Measurements from ENCODE around the gene SV2B. TPM values are rescaled to one million over a fixed set of nuclear protein-coding genes. Genes with fewer than 3 reads are reported as not detected.

SV2B gene
- total and polyA plus RNA-seq, 5 experiments from 2014 or later: 0.02 to 0.08 (median 0.05) TPM; not detected in 2

DNA sequence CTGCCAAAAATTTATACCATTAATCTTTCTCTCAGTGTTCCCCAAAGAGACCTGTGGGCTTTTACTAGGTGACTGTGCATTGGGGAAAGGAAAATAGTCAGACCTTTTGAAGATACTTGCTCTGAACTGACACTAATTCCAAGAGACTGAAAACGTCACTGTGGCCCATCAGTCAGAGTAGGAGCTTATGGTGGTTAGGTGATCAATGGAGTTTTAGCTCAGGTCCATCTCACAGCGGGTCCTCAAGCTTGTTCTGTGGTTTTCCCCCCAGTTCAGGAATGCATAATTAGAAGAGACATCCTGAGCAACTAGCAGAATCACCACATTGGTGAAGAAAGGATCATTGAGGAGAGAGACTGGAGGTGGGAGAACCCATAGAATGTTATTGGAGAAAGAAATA, 134.7 kb downstream of the SV2B start:
- ATAC-seq (no peak), DNase-seq (no peak)
- Mint-ChIP-seq H3K4me3 (no peak overlapping the region), H3K27me3 (peaks cover 18 to 46% (median 33%) of the 10 kb centered on the region in 5 donors), H3K9me3 (peaks cover 0 to 4% (median 0%) of the 10 kb centered on the region in 9 donors), H3K4me1 (no peaks in the 10 kb centered on the region), H3K27ac (no peak overlapping the region), H3K36me3 (no peaks in the 10 kb centered on the region)
- POLR2A ChIA-PET: no interaction called here

DNA sequence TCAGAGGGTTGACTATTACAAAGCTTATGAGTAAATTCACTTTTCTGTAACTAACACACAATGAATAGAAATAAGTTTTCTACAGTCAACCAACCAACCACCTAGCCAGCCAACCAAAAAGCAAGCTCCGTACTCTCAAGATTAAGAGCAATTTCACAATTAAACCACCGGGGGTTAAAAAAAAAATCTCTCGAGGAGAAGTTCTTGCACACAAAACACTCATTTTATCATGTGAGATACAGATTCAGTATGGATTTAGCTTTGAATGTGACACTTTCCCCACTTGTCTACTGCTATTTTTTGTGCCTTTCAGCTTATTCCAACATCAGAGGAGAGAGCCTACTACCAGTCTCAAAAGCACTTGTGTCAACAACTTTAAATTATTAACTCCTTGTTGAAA, 135.3 kb downstream of the SV2B start:
- DNase-seq (no peak), ATAC-seq (no peak)
- H3K4me1 Mint-ChIP-seq: no peaks in the 10 kb centered on the region
- no peak overlapping the region for H3K4me3 Mint-ChIP-seq
- no peaks in the 10 kb centered on the region for H3K36me3 Mint-ChIP-seq
- peaks cover 18 to 44% (median 30%) of the 10 kb centered on the region in 5 donors for H3K27me3 Mint-ChIP-seq
- H3K27ac Mint-ChIP-seq: peak overlapping the region in 1 of 10 donors; percentile 60
- POLR2A ChIA-PET: no interaction called here
- H3K9me3 Mint-ChIP-seq: peaks cover 0 to 4% (median 0%) of the 10 kb centered on the region in 9 donors

DNA sequence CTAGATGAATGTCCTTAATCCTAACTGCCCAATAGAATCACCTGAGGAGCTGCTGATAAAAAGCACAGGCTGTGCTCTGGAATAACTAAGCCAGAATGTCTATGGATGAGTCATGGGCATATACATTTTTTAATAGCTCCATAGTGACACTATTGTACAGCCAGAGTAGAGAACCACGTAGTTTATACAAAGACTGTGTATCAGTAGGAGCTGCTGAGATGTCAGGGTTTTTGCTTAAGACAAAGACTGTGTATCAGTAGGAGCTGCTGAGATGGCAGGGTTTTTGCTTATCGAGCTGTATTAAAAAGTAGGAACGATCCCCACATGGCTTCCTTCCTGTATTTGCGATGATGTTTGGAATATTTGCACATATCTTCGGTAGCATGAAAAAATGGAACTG, 137.4 kb downstream of the SV2B start:
- ATAC-seq: no peak
- Mint-ChIP-seq H3K36me3 (no peaks in the 10 kb centered on the region), H3K27me3 (peaks cover 14 to 25% (median 21%) of the 10 kb centered on the region in 5 donors), H3K4me3 (no peak overlapping the region), H3K27ac (no peak overlapping the region), H3K9me3 (peaks cover 0 to 4% (median 0%) of the 10 kb centered on the region in 9 donors), H3K4me1 (no peaks in the 10 kb centered on the region)
- no peak for DNase-seq
- POLR2A ChIA-PET: no interaction called here

DNA sequence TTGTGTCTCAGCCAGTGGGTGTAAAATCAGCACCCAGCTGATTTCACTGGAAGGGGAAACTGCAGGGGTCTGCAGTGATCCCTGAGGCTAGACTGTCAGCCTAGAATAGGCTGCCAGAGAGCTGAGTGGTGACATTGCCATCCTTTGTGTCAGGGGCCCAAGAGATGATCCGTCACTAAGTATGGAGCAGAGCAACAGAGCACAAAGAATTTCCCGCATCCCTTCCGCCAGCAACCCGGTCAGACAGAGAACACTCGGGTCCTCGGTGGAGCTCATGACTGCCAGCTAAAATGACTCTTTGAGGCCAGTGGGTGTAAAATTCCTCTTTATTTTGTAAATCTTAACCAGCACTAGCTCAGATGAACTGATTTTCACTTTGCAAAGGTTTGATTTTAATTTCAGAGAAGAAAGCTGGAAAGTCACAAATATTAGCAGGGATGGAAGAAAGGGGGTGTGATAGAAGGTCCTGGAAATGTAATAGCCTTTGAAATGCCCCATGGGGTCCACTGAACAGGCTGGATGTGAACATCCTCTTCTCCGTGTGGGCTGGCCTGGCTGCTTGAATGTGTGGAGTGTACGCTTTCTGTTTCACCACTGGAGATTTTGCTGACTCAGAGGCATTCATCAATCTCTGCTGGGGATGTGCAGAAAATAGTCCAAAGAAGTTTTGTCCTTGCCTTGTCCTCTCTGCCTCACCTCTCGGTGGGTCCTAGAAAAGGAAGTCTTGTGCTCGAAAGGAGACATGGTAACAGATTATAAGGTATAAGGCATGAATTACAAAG, 138.8 kb downstream of the SV2B start:
- Mint-ChIP-seq H3K27me3 (peaks cover 17 to 26% (median 20%) of the 10 kb centered on the region in 5 donors), H3K9me3 (no peaks in the 10 kb centered on the region), H3K36me3 (no peaks in the 10 kb centered on the region), H3K4me1 (no peaks in the 10 kb centered on the region), H3K27ac (no peak overlapping the region), H3K4me3 (no peak overlapping the region)
- POLR2A ChIA-PET: no interaction called here
- ATAC-seq: no peak
- no peak for DNase-seq

DNA sequence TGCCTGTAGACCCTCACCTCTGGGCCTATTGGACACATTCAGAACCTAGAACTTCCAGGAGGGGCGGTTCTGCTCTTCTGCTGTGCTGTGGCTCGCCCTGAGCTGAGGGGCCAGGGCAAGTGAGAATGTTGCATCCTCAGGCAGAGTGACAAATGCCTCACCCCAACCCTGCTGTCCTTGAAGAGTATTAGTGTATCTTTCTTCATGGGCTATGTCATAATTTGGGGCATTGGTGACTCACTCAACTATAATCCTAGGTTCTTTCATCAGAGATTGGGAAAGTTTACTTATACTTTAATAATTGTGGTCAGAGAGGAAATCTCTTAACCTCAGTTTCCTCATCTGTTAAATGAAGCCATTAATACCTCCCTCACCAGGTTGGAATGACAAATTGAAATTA, 143.8 kb downstream of the SV2B start:
- no peak for ATAC-seq
- no peak overlapping the region for H3K27ac Mint-ChIP-seq
- DNase-seq: no peak
- POLR2A ChIA-PET: no interaction called here
- H3K36me3 Mint-ChIP-seq: no peaks in the 10 kb centered on the region
- H3K27me3 Mint-ChIP-seq: peaks cover 4 to 19% (median 7%) of the 10 kb centered on the region in 5 donors
- no peak overlapping the region for H3K4me3 Mint-ChIP-seq
- H3K9me3 Mint-ChIP-seq: no peaks in the 10 kb centered on the region
- no peaks in the 10 kb centered on the region for H3K4me1 Mint-ChIP-seq

DNA sequence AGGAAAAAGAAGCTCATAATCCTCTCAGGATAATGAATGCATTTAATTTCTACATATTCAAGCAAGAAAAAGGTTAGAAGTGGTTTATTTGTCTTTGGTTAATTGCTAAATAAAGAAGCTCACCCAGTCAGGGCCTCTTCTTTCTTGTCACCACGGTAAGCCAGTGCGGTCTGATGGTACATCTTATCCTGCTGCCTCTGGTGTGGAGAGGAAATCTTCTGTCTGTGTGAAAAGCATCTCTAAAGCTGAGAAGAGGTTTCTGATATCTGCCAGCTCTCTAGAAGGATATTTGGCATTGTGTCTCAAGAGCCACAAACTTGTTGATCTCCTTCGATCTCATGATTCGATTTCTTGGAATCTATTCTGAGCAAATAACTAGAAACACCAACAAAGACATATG, 144.9 kb downstream of the SV2B start:
- Mint-ChIP-seq H3K9me3 (no peaks in the 10 kb centered on the region), H3K4me1 (no peaks in the 10 kb centered on the region), H3K27me3 (peaks cover 3 to 26% (median 13%) of the 10 kb centered on the region in 5 donors), H3K4me3 (no peak overlapping the region), H3K27ac (no peak overlapping the region), H3K36me3 (no peaks in the 10 kb centered on the region)
- POLR2A ChIA-PET: no interaction called here
- DNase-seq: no peak
- ATAC-seq: no peak

DNA sequence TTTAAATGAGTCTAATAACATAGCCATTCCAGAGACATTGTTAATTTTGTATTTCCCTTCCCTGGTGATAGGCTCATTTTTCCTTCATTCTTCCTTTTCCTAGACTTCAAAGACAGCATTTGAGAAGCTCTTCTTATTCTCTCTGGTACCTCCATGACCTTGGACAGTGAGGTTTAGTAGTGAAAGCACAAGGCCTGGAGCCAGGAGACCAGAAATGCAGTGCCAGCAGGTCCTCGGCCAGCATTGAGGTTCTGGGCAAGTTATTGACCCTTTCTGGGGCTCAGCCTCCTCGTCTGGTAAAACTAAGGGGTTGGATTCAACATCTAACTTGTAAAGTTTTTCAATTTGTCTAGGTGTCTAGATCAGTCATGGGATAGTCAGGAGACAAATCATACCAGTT, 146.9 kb downstream of the SV2B start:
- Mint-ChIP-seq H3K27me3 (peaks cover 6 to 26% (median 13%) of the 10 kb centered on the region in 5 donors), H3K4me1 (no peaks in the 10 kb centered on the region), H3K9me3 (no peaks in the 10 kb centered on the region), H3K4me3 (no peak overlapping the region), H3K36me3 (no peaks in the 10 kb centered on the region), H3K27ac (peak overlapping the region in 1 of 10 donors; percentile 35)
- no peak for DNase-seq
- no peak for ATAC-seq
- POLR2A ChIA-PET: no interaction called here

DNA sequence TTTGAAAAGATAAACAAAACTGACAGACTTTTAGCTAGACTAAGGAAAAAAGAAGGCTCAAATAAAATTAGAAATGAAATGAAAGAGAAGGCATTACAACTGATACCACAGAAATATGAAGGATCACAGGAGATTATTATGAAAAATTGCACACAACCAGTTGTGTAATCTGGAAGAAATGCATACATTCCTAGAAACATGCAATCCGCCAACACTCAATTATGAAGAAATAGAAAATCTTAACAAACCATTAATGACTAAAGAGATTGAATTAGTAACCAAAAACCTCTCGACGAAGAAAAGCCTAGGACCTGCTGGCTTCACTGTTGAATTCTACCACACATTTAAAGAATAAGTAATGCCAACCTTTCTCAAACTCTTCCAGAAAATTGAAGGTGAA, 149.5 kb downstream of the SV2B start:
- no peaks in the 10 kb centered on the region for H3K36me3 Mint-ChIP-seq
- no peak for ATAC-seq
- H3K27me3 Mint-ChIP-seq: peaks cover 4 to 25% (median 12%) of the 10 kb centered on the region in 5 donors
- H3K27ac Mint-ChIP-seq: no peak overlapping the region
- peaks cover 0 to 6% (median 5%) of the 10 kb centered on the region in 4 donors for H3K4me1 Mint-ChIP-seq
- DNase-seq: no peak
- H3K9me3 Mint-ChIP-seq: no peaks in the 10 kb centered on the region
- no peak overlapping the region for H3K4me3 Mint-ChIP-seq
- POLR2A ChIA-PET: no interaction called here

DNA sequence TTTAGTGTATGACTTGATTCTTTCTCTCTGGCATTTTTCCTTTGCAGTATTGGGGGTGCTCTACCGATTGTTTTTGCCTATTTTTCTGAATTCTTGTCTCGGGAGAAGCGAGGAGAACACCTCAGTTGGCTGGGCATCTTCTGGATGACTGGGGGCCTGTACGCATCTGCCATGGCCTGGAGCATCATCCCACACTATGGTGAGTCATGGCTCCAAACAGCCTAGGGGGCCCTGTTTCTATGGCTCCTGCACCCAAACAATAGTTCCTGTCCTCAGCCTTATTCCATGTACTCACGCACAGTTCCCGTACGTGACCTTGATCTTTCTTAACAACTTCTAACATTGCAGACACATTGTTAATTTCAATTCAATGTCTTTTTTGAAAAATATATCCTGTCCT, 152.3 kb downstream of the SV2B start:
- Mint-ChIP-seq H3K27me3 (peaks cover 5 to 38% (median 14%) of the 10 kb centered on the region in 5 donors), H3K4me1 (peaks cover 0 to 6% (median 5%) of the 10 kb centered on the region in 4 donors), H3K9me3 (no peaks in the 10 kb centered on the region), H3K4me3 (no peak overlapping the region), H3K36me3 (no peaks in the 10 kb centered on the region), H3K27ac (no peak overlapping the region)
- POLR2A ChIA-PET: no interaction called here
- ATAC-seq (no peak), DNase-seq (no peak)

DNA sequence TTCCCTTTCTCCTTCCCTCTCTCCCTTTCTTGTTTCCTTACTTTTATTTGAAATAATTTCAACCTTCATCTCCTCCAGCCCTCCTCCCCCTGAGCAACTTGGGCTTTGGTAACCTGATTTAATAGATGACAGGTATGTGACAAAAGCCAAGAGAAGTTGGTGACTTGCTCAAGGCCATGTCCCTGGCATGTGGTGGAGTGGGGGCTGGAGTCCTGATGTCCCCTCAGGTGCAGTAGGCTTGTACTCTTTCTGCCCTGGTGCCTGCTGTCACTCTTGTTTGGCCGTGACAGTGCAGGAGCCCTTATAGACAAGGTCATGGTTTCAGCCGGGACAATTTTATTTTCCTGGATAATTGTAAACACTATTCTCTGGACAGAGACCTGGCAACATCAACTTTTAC, 152.7 kb downstream of the SV2B start:
- Mint-ChIP-seq H3K27ac (no peak overlapping the region), H3K4me1 (peaks cover 0 to 6% (median 5%) of the 10 kb centered on the region in 4 donors), H3K9me3 (no peaks in the 10 kb centered on the region), H3K4me3 (no peak overlapping the region), H3K36me3 (no peaks in the 10 kb centered on the region), H3K27me3 (peaks cover 5 to 38% (median 14%) of the 10 kb centered on the region in 5 donors)
- no peak for DNase-seq
- ATAC-seq: no peak
- POLR2A ChIA-PET: no interaction called here

DNA sequence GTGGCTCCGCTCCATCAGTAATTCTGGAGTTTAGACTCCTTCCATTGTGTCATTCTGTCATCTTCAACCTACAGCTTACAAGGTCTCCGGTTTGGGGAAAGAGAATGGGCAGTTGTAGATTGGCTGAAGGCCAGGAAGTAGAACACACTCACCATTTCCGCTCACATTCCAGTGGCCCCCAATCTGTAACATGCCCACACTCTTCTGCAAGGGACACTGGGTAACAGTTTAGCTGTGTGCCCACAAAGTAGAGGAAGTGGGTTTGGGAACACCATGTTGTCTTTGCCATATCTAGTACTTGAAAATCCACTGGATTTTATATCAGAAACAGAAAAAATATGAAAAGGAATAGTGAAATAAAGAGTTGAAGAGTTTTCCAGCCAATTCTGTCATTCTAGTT, 153.5 kb downstream of the SV2B start:
- POLR2A ChIA-PET: no interaction called here
- ATAC-seq: no peak
- no peak for DNase-seq
- Mint-ChIP-seq H3K36me3 (no peaks in the 10 kb centered on the region), H3K4me3 (no peak overlapping the region), H3K9me3 (no peaks in the 10 kb centered on the region), H3K27ac (no peak overlapping the region), H3K4me1 (peaks cover 0 to 6% (median 5%) of the 10 kb centered on the region in 4 donors), H3K27me3 (peaks cover 5 to 38% (median 14%) of the 10 kb centered on the region in 5 donors)

DNA sequence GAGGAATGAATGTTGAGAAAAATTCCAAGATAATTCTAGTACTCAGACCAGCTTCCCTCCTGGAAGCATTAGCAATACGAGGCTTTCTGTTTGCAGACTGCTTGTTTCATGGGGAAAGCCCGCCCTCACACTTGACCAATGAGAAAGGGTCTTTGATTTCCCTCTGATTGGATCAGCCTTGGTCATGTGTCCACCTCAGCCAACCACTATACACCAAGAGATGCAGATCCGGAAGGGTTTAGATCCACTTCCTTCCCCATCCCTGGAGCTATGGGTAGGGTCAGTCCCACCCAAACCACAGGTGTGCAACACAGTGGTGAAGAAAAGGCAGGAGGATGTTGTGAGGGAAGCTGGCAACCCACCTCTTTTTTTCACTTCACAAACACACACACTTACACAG, 154.7 kb downstream of the SV2B start:
- H3K4me3 Mint-ChIP-seq: no peak overlapping the region
- DNase-seq (no peak), ATAC-seq (no peak)
- no peaks in the 10 kb centered on the region for H3K36me3 Mint-ChIP-seq
- peaks cover 0 to 6% (median 5%) of the 10 kb centered on the region in 4 donors for H3K4me1 Mint-ChIP-seq
- no peaks in the 10 kb centered on the region for H3K9me3 Mint-ChIP-seq
- no peak overlapping the region for H3K27ac Mint-ChIP-seq
- peaks cover 9 to 38% (median 12%) of the 10 kb centered on the region in 5 donors for H3K27me3 Mint-ChIP-seq
- POLR2A ChIA-PET: no interaction called here

DNA sequence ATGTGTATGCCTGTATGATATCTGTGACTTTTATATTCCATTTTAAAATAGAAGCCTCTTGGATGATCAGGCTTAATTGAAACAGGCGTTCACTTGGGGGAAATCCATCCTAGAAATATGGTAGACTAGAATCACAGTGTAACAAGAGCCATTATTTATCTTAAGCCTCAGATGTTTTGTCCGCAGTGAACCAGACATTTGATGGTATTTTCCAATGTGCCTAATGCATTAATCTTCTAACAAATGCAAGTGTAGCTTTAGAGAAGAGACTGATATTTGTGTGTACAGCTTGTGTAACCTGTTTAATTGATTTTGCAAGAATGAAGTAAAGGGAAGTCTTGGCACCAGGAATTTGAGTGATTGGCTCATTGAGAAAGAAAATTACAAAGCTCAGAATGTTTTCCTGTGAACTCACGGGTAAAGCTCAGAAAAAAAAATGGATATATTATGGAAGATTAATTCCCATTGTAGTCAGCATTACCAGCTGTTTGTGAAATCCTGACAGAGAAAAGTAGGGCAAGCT, 155.7 kb downstream of the SV2B start:
- H3K27me3 Mint-ChIP-seq: peaks cover 12 to 40% (median 18%) of the 10 kb centered on the region in 5 donors
- POLR2A ChIA-PET: no interaction called here
- no peaks in the 10 kb centered on the region for H3K36me3 Mint-ChIP-seq
- H3K4me1 Mint-ChIP-seq: peaks cover 0 to 6% (median 5%) of the 10 kb centered on the region in 4 donors
- no peaks in the 10 kb centered on the region for H3K9me3 Mint-ChIP-seq
- no peak overlapping the region for H3K27ac Mint-ChIP-seq
- H3K4me3 Mint-ChIP-seq: no peak overlapping the region
- ATAC-seq (no peak), DNase-seq (no peak)
